ENCODE measurements around the gene SKIDA1.

Gene SKIDA1

DNA sequence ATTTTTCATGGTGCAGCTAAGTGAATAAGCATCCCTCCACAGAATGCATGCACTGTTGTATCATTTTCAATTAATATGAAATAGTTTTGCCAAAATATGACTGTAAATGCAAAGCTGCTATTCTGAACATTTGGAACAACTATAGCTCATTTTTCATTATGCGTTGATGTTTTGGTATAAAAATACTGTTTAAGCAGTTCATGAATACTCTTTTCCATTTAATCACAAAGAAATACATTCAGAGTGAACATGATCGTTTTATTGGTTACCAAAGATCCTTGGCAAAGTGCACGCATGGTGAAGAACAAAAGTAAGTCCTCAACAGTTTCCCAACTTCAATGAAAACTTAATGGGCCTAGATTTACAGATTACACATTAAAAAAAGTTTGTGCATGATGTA, 33.1 kb downstream of the SKIDA1 start:
- CTCF ChIA-PET, result interaction anchor here (1.1 to 9.5 kb wide), 5 partner anchors 40 to 414 kb away, joined by 3 to 125 read pairs (median 3); no protein-coding TSS in a partner anchor
- POLR2A ChIA-PET, result interaction anchor here (0.6 kb wide), 1 partner anchor 383 kb away, joined by 3 read pairs; no protein-coding TSS in a partner anchor
- TF ChIP-seq, protein P1, sequence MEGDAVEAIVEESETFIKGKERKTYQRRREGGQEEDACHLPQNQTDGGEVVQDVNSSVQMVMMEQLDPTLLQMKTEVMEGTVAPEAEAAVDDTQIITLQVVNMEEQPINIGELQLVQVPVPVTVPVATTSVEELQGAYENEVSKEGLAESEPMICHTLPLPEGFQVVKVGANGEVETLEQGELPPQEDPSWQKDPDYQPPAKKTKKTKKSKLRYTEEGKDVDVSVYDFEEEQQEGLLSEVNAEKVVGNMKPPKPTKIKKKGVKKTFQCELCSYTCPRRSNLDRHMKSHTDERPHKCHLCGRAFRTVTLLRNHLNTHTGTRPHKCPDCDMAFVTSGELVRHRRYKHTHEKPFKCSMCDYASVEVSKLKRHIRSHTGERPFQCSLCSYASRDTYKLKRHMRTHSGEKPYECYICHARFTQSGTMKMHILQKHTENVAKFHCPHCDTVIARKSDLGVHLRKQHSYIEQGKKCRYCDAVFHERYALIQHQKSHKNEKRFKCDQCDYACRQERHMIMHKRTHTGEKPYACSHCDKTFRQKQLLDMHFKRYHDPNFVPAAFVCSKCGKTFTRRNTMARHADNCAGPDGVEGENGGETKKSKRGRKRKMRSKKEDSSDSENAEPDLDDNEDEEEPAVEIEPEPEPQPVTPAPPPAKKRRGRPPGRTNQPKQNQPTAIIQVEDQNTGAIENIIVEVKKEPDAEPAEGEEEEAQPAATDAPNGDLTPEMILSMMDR (IDR thresholded peaks at IDR 0.05; ENCODE audit: insufficient read depth, low read length, missing control alignments), result no peak
- no peak for DNase-seq (ENCODE audit: low read depth, low spot score)
- no peak overlapping the region for H3K4me3 ChIP-seq (ENCODE audit: low read depth, low read length)

DNA sequence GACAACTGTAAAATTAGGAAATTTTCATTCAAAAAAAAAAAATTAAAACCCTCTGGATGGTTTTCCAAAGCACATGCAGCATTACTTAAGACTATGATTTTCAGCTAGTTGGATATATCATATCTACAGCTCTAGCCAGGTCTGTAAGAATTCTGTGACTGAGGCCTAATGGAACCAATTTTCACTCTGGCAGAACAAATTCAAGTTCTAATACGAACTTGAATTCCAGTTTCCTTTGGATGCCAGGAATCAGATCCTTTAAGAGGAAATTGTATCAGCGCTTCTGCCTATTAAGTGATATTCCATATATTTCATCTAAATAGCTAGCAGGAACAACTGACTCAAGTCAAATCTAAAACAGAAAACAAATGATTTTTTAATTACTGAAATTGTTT, 34.8 kb downstream of the SKIDA1 start:
- no peak for DNase-seq (ENCODE audit: low read depth, low spot score)
- CTCF ChIA-PET, result interaction anchor here (9.5 kb wide), 1 partner anchor 213 kb away, joined by 125 read pairs; no protein-coding TSS in a partner anchor
- TF ChIP-seq, protein P1 (IDR thresholded peaks at IDR 0.05; ENCODE audit: insufficient read depth, low read length, missing control alignments), result no peak
- no peak overlapping the region for H3K4me3 ChIP-seq (ENCODE audit: low read depth, low read length)
- POLR2A ChIA-PET, result no interaction called here

DNA sequence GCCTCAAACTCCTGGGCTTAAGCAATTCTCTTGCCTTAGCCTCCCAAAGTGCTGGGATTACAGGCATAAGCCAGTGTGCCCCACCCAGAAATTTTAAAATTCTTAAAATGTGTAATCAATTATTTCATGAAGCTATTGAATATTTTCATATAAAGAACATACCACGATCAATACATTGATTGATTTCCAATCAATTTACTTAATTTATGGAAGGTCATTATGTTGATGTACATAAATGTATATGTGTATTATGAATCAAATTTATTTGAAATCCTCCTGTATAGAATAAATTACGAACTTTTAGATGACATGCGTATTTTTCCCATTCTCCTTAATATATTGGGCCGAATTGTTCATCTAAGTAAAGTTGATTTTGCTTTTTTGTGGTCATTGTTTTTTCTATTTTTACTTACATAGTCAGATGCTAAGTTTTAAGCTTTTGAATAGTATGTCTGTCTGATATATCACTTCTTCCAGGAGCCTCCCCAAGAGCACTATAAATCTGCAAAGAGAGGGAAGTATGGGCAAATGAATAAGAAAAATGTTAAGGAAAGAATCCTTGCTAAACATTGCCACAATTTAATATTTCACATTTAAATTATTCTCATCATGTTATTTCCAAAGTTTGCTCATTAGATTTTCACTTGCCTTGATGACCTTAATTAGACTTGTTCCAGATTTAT, 35.3 kb downstream of the SKIDA1 start:
- ChIA-PET CTCF (interaction anchor here (1.7 to 9.5 kb wide), 2 partner anchors 8 to 212 kb away, joined by 4 to 125 read pairs; no protein-coding TSS in a partner anchor), POLR2A (no interaction called here)
- no peak for DNase-seq (ENCODE audit: low read depth, low spot score)
- TF ChIP-seq, protein P1 (IDR thresholded peaks at IDR 0.05; ENCODE audit: insufficient read depth, low read length, missing control alignments), result no peak
- no peak overlapping the region for H3K4me3 ChIP-seq (ENCODE audit: low read depth, low read length)

DNA sequence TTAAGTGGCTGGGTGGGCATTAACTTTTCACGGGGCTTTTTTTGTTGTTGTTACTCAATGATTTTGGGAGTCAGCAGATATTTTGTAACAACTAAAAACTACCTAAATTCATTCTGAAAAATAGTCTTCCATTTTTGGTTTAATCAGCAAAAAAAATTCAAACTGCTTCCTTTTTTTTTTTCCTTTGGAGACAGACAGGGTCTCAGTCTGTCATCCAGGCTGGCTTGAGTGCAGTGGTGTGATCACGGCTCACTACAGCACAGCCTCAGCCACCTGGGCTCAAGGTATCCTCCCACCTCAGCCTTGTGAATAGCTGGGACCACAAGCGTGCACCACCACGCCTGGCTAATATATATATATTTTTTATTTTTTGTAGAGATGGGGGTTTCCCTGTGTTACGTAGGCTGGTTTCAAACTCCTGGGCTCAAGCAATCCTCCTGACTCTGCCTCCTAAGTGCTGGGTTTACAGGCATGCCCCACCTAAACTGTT, 36.5 kb downstream of the SKIDA1 start:
- POLR2A ChIA-PET, result no interaction called here

DNA sequence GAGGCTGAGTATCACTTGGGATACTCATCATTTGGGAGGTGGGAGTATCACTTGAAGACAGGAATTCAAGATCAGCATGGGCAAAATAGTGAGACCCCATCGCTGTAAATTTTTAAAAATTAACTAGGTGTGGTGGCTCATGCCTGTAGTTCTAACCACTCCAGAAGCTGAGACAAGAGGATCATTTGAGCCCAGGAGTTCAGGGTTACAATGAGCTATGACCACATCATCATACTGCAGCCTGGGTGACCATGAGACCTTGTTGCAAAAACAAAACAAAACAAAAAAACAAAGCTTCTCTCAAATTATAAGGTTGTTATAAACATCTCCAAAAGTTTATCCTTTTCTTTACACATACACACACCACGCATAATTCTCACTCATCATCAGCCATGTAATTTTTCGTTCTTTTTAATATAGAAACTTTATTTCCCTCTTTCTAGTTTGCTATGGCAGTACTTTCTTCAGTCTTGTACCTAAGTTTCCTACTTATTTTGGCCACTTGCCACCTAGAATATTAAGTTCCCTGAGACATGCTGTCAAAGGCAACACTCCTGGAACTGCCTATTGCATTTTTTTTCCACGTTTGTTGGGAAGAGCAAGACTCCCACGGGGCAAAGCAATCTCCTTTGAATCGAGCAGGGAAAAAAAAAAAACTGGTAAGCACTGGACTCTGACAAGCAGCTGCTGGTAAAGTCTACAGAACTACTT, 37.1 kb downstream of the SKIDA1 start:
- DNase-seq (ENCODE audit: low read depth, low spot score), result no peak
- ChIA-PET POLR2A (no interaction called here), CTCF (interaction anchor here (1.1 to 1.7 kb wide), 2 partner anchors 8 to 10 kb away, joined by 3 to 4 read pairs; no protein-coding TSS in a partner anchor)
- no peak overlapping the region for H3K4me3 ChIP-seq (ENCODE audit: low read depth, low read length)
- TF ChIP-seq, protein P1 (IDR thresholded peaks at IDR 0.05; ENCODE audit: insufficient read depth, low read length, missing control alignments), result no peak

More for the DNA sequence above, 36.5 kb downstream of the SKIDA1 start:
- CTCF ChIA-PET, result interaction anchor here (1.7 to 9.5 kb wide), 2 partner anchors 9 to 211 kb away, joined by 4 to 125 read pairs; no protein-coding TSS in a partner anchor
- TF ChIP-seq, protein P1 (IDR thresholded peaks at IDR 0.05; ENCODE audit: insufficient read depth, low read length, missing control alignments), result no peak
- DNase-seq (ENCODE audit: low read depth, low spot score), result no peak
- no peak overlapping the region for H3K4me3 ChIP-seq (ENCODE audit: low read depth, low read length)
